Mucosa of stomach (tissue), 1 donor: ENCODE data around the gene LIMS1.
A peak's percentile ranks its signal among the peaks of the same experiment; 100 is the strongest.
"Not testable (repeated sequence)": the region's sequence is repeated elsewhere in the genome, so short reads cannot be mapped to it uniquely, and the experiment has no call there.

Experiments used
- H3K27me3 ChIP-seq: one replicate; pipeline ENCODE4 v1.7.0; 2013; ENCODE audit warnings: mild to moderate bottlenecking, low read length; ENCODE audit not compliant: control insufficient read depth, insufficient read depth
- H3K36me3 ChIP-seq: one replicate; pipeline ENCODE4 v1.7.0; 2013; ENCODE audit warnings: low read length; ENCODE audit not compliant: control insufficient read depth, insufficient read depth
- H3K4me1 ChIP-seq: one replicate; pipeline ENCODE4 v1.7.0; 2013; ENCODE audit warnings: mild to moderate bottlenecking, low read length; ENCODE audit not compliant: control insufficient read depth, insufficient read depth
- H3K4me3 ChIP-seq: one replicate; pipeline ENCODE4 v1.7.0; 2013; ENCODE audit warnings: low read length
- H3K9ac ChIP-seq: one replicate; pipeline ENCODE4 v1.7.0; 2013; ENCODE audit warnings: mild to moderate bottlenecking, low read length, moderate library complexity
- H3K9me3 ChIP-seq: one replicate; pipeline ENCODE4 v1.7.0; 2013; ENCODE audit warnings: mild to moderate bottlenecking, low read length, moderate library complexity; ENCODE audit not compliant: control insufficient read depth
- donor health status: Pancreatic carcinoma.

LIMS1 gene

DNA sequence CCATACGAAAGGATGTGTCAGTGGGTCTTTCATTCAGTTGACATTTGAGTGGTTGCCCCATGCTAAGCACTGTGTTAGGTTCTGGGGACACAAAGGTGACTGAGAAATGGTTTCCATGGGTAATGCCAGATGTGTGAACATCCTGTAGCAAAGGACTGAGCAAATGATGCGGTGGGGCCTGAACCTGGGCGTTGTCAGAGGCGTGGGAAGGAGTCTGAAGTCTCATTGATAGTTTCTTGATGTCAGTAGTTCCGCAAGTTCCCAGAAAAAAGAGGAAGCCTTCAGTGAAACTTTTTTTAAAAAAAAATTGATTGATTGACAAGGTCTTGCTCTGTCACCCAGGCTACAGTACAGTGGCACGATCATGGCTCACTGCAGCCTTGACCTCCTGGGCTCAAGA is 56.9 kb downstream of the LIMS1 start:
- Histone ChIP-seq H3K9me3 (no peaks in the 10 kb centered on the region), H3K4me3 (no peak overlapping the region), H3K27me3 (no peaks in the 10 kb centered on the region), H3K4me1 (peaks cover 56% of the 10 kb centered on the region), H3K36me3 (no peaks in the 10 kb centered on the region), H3K9ac (no peak overlapping the region)

DNA sequence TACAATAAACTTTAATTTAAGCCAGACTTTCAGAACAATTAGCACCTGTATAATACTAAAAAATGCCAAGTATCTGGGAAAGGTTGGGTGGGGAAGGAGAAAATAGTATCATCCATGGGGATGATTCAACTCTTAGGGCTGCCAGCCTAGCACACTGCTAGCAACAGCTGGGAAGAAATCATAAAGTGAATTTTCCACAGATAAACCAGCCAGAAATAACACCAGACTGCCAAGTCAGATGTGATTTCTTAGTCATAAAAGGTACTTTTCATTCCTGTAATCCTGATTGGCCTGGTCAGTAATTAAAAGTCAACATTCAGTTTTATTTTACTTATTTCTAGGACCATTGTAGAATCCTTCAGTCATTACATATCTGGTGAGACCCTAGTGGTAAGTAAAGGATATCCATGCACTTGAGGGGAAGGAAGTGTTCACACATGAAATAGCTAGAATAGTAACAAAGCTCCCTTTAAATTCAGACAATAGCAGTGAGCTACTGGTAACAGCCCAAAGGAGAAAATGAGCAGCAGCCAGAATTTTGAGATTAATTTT is 59.4 kb downstream of the LIMS1 start:
- Histone ChIP-seq H3K27me3 (no peaks in the 10 kb centered on the region), H3K9ac (no peak overlapping the region), H3K4me3 (no peak overlapping the region), H3K36me3 (no peaks in the 10 kb centered on the region), H3K9me3 (no peaks in the 10 kb centered on the region), H3K4me1 (peaks cover 34% of the 10 kb centered on the region)

- H3K9ac ChIP-seq: peak overlapping the region; percentile 53
- H3K36me3 ChIP-seq: no peaks in the 10 kb centered on the region
- H3K4me3 ChIP-seq: no peak overlapping the region
- no peaks in the 10 kb centered on the region for H3K27me3 ChIP-seq
- no peaks in the 10 kb centered on the region for H3K9me3 ChIP-seq
- peaks cover 29% of the 10 kb centered on the region for H3K4me1 ChIP-seq
These were observed 60.1 kb downstream of the LIMS1 start for GRCh38 chr2:108594132-108594981.

DNA sequence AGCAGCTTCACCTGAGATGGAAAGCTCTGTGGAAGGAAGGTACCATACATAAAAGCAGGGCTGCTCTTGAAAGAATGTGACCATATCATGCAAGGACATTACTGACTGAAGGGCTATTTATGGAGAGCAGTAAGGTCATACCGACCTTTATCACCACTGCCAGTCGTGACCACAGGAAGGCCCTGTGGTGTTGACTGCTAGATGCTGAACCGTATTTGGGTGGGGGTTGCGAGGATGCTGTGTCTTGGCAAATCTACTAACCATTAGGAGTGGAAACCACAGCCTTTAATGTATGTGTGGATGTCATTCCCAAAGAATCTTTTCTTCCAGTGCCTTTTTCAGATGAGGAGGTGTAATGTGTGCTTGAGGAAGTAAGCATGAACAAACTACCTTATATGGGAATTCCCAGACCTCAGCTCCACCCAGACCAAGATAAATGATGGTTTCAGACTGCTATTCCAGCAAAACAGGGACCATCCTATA is 60.8 kb downstream of the LIMS1 start:
- Histone ChIP-seq H3K4me3 (no peak overlapping the region), H3K4me1 (peaks cover 27% of the 10 kb centered on the region), H3K9ac (peak overlapping the region; percentile 53)

GRCh38 chr2:108595771-108596170 is 61.5 kb downstream of the LIMS1 start:
- H3K4me1 ChIP-seq: peaks cover 27% of the 10 kb centered on the region

More for the DNA sequence above, 60.8 kb downstream of the LIMS1 start:
- Histone ChIP-seq H3K9me3 (no peaks in the 10 kb centered on the region), H3K27me3 (no peaks in the 10 kb centered on the region), H3K36me3 (no peaks in the 10 kb centered on the region)

DNA sequence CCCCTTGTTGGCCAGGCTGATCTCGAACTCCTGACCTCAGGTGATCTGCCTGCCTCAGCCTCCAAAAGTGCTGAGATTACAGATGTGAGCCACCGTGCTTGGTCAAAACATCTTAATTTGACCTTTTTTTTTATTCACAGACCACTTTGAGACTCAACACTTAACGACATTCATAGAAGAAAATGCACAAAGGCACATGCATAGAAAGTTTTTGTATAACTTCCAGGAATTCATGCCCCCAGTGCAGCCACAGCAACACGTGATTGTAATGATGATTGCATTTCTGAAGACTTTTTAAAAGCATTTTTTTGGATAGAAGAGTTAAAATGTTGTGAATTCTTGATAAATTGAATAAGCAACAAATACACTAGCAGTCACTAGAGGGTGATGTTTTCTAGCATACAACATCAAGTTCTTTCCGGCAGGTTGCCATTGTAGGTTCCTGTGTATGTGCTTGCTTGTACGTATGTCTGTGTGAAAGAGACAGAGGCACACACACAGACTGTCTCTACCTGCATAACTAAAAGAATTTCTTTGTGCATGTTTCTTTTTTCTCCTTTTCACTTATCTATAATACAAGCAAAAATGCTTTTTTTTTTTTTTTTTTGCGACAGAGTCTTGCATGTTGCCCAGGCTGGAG is 63.0 kb downstream of the LIMS1 start:
- not testable (repeated sequence) for H3K27me3 ChIP-seq, H3K4me3 ChIP-seq, H3K36me3 ChIP-seq, H3K9ac ChIP-seq, H3K9me3 ChIP-seq
- peaks cover 27% of the 10 kb centered on the region for H3K4me1 ChIP-seq

More at GRCh38 chr2:108595771-108596170, 61.5 kb downstream of the LIMS1 start:
- H3K27me3 ChIP-seq, H3K9ac ChIP-seq, H3K36me3 ChIP-seq, H3K9me3 ChIP-seq, H3K4me3 ChIP-seq: not testable (repeated sequence)

- H3K4me3 ChIP-seq, H3K9ac ChIP-seq, H3K27me3 ChIP-seq, H3K9me3 ChIP-seq, H3K4me1 ChIP-seq, H3K36me3 ChIP-seq: not testable (repeated sequence)
These were observed 66.9 kb downstream of the LIMS1 start for GRCh38 chr2:108601199-108601598.

GRCh38 chr2:108602422-108602821 is 68.2 kb downstream of the LIMS1 start:
- H3K9me3 ChIP-seq: no peaks in the 10 kb centered on the region
- H3K9ac ChIP-seq: no peak overlapping the region
- H3K36me3 ChIP-seq: no peaks in the 10 kb centered on the region
- H3K4me1 ChIP-seq: no peaks in the 10 kb centered on the region
- no peaks in the 10 kb centered on the region for H3K27me3 ChIP-seq
- H3K4me3 ChIP-seq: no peak overlapping the region

- Histone ChIP-seq H3K9ac (no peak overlapping the region), H3K4me1 (peaks cover 4% of the 10 kb centered on the region), H3K27me3 (no peaks in the 10 kb centered on the region), H3K36me3 (no peaks in the 10 kb centered on the region), H3K9me3 (no peaks in the 10 kb centered on the region), H3K4me3 (no peak overlapping the region)
These were observed 69.9 kb downstream of the LIMS1 start for GRCh38 chr2:108604196-108604595.

- no peak overlapping the region for H3K4me3 ChIP-seq
- no peaks in the 10 kb centered on the region for H3K27me3 ChIP-seq
- H3K9me3 ChIP-seq: no peaks in the 10 kb centered on the region
- H3K4me1 ChIP-seq: peaks cover 5% of the 10 kb centered on the region
- no peaks in the 10 kb centered on the region for H3K36me3 ChIP-seq
- H3K9ac ChIP-seq: no peak overlapping the region
These were observed 71.7 kb downstream of the LIMS1 start for GRCh38 chr2:108605947-108606346.

GRCh38 chr2:108607706-108608301 is 73.5 kb downstream of the LIMS1 start:
- peaks cover 12% of the 10 kb centered on the region for H3K4me1 ChIP-seq
- no peaks in the 10 kb centered on the region for H3K36me3 ChIP-seq
- no peaks in the 10 kb centered on the region for H3K9me3 ChIP-seq
- H3K4me3 ChIP-seq: no peak overlapping the region
- no peak overlapping the region for H3K9ac ChIP-seq
- H3K27me3 ChIP-seq: no peaks in the 10 kb centered on the region

GRCh38 chr2:108611021-108611420 is 76.8 kb downstream of the LIMS1 start:
- H3K36me3 ChIP-seq: no peaks in the 10 kb centered on the region
- H3K4me1 ChIP-seq: peaks cover 43% of the 10 kb centered on the region
- no peaks in the 10 kb centered on the region for H3K27me3 ChIP-seq
- H3K9ac ChIP-seq: no peak overlapping the region
- no peaks in the 10 kb centered on the region for H3K9me3 ChIP-seq
- no peak overlapping the region for H3K4me3 ChIP-seq
